ENCODE measurements around the gene PTGER2.
A peak's percentile ranks its signal among the peaks of the same experiment; 100 is the strongest.

The PTGER2 gene

GRCh38 chr14:52313903-52314594, at the start of gene PTGER2:
Gene PTGER2, plus strand, starts transcription at chr14:52314312. Its CDS starts 237 bp downstream, at chr14:52314549.
- peak; percentile 61 for DNase-seq

DNA sequence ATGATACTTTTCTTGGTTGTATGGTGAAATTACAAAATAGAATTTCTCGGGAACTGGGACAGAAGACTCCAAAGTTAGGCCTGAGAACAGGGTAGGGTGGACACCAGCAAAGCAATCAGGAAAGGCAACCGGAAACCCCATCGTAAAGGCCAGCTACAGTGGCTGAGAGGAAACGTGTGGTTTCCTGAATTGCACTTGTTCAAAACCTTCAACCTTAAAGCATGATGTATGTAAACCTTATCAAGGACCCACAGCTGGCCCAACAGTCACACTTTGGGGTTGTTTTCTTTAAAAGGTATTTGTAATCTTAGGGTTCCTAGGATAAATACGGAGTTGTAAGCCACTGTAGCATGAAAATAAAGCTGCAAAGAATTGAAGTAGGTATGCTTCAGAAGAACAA, 48.9 kb upstream of the PTGER2 start:
- DNase-seq = no peak

DNA sequence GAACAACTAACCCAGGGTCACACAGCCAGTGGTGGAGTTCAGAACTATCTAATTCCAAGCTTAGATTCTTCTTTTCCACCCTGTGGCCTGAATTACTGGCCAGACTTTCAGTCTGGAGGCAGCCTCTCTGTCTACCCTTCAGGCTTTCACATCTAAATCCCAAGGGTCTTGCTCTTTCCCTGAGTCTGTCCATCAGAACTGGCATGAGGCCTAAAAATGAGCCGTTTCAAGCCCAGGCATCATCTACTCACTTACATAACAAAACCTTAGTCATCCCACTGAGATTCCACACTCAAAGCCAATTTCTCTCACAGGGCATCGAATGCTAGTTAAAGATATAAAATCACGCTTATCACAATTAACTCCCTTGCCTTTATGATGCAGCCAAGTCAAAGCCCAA, 47.9 kb upstream of the PTGER2 start:
- DNase-seq = no peak

DNA sequence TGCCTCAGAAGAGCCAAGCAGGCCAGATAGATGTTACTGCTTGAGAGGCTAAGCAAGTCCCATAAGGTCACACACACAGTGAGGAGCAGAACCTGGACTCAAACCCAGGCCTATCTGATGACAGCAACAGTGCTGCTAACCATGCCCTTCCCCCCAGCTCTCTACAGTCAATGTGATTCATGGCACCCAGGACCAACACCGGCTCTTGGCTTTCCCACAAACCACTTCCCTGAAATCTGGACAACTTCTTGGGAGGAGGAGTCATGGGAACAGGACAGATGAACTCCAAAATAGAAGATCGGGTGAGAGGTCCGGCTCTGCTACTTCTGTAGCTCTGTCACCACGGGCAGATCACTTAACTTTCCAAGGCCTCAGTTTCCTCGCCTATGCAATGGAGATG, 47.3 kb upstream of the PTGER2 start:
- DNase-seq = no peak

DNA sequence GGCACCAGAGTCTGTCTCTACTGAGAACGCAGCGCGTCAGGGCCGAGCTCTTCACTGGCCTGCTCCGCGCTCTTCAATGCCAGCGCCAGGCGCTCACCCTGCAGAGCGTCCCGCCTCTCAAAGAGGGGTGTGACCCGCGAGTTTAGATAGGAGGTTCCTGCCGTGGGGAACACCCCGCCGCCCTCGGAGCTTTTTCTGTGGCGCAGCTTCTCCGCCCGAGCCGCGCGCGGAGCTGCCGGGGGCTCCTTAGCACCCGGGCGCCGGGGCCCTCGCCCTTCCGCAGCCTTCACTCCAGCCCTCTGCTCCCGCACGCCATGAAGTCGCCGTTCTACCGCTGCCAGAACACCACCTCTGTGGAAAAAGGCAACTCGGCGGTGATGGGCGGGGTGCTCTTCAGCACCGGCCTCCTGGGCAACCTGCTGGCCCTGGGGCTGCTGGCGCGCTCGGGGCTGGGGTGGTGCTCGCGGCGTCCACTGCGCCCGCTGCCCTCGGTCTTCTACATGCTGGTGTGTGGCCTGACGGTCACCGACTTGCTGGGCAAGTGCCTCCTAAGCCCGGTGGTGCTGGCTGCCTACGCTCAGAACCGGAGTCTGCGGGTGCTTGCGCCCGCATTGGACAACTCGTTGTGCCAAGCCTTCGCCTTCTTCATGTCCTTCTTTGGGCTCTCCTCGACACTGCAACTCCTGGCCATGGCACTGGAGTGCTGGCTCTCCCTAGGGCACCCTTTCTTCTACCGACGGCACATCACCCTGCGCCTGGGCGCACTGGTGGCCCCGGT, 46.4 kb upstream of the PTGER2 start, which contains the start of gene PTGDR:
Gene PTGDR (plus strand): TSS at position 198 of the 778 bp plus-strand sequence. CDS start 117 bp downstream, at position 315.
- no peak for DNase-seq

- no peak for DNase-seq
These were observed 45.6 kb upstream of the PTGER2 start for GRCh38 chr14:52268279-52269061.

GRCh38 chr14:52269100-52269499, 45.0 kb upstream of the PTGER2 start:
- DNase-seq = no peak

DNA sequence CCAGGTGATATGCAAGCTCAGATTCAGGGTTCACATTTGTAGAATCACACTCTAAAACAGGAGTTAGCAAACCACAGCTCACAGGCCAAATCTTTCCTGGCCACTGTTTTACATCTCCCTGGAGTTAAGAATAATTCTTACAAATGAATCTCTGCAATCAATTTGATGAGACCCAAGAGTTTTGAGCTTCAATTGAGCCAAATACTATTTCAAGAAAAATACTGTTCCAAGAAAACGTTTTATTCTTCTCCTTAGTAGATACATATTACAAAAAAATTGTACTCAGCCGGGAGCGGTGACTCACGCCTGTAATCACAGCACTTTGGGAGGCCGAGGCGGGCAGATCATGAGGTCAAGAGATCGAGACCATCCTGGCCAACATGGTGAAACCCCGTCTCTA, 44.1 kb upstream of the PTGER2 start:
- DNase-seq = no peak

DNA sequence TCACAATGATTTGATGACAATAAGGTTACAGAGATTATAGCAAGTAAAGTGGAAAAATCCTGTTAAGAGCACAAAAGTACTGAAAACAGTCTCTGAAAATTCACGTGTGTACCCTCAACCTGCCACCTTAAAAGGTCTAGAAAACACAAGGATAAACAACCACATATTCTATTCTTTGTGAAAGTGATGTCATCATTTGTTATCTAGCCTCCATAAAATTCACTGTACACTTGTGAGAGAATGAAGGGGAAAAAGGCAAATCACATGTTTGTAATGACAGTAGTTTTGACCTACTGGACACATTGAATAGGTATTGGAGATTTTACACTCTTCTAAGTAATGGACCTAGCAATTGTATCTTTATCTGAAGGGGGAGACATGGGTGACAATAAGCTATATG, 42.6 kb upstream of the PTGER2 start:
- no peak for DNase-seq

DNA sequence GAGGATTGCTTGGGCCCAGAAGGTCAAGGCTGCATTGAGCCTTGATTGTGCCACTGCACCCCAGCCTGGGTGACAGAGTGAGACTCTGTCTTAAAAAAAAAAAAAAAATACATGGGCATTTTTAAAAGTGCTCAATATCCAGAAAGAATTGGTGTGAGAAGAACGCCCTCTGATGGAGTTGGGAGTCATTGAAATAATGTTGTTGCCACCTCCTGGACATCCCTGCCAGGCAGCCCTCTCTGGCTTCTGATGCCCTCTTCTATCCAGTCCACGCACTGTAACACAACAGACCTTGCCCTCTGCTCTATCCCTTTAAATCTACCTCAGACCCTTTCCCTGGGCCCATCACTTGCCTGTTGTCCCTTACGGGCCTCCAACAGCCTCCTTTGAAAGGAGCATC, 41.7 kb upstream of the PTGER2 start:
- peak; percentile 36 for DNase-seq

- no peak for DNase-seq
These were observed 38.7 kb upstream of the PTGER2 start for GRCh38 chr14:52275372-52275771.

- DNase-seq = no peak
These were observed 36.6 kb upstream of the PTGER2 start for GRCh38 chr14:52277552-52277951.

GRCh38 chr14:52279408-52279807, 34.7 kb upstream of the PTGER2 start:
- DNase-seq = no peak

- no peak for DNase-seq
These were observed 31.0 kb upstream of the PTGER2 start for GRCh38 chr14:52283099-52283498.

DNA sequence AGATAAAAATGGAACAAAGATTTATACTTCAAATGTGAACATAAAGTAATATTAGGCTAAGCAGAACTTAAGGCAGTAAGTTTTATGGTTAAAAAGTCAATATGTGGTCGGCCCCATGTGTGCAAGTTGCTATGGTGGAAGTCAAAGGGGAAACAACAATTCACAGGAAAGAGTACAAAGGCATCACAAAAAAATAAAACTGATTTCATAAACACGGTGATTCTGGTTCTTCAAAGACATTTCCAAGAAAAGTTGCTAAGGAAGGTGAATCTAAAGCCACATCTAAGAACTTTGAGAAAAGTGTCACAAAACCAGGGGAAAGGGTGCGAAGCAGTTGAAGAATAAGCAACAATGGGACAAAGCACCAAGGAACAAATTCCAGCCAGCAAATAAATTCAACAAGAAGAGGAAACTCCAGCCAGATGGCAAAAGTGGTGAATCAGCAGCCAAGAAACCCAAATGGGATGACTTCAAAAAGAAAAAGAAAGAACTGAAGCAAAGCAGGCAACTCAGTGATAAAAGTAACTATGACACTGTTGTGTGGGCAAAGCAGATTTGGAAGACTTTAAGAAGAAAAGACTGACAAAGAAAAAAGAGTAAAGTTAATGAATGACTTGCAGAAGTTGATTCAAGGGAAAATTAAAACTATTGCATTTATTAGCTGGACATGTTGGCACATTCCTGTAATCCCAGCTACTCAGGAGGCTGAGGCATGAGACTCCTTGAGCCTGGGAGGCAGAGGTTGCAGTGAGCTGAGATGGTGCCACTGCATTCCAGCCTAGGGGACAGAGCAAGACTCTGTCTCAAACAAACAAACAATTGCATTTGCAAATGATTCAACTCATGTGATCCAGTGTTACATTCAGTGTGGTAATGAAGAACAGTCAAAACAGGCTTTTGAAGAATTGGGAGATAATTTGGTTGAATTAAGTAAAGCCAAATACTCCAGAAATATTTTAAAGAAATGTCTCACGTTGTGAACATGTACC, 27.2 kb upstream of the PTGER2 start:
- no peak for DNase-seq

DNA sequence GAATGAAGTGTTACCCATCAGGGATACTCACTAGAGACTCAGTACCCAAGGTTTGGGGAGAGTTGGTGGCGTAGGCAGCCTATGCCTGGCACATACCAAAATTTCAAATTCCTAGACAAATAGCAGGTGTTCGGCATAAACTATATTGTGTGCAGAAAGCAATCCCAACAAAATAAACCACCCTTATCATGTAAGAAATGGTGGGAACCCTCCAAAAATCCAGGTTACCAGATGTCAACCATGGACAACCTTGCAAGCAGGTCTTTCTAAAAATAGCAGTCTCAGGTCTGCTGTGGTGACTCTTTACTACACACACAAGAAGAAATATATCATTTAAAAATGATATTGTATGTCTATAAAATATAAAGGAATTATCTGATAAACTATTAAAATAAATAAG, 17.7 kb upstream of the PTGER2 start:
- no peak for DNase-seq

GRCh38 chr14:52298795-52299194, 15.3 kb upstream of the PTGER2 start:
- DNase-seq = no peak

DNA sequence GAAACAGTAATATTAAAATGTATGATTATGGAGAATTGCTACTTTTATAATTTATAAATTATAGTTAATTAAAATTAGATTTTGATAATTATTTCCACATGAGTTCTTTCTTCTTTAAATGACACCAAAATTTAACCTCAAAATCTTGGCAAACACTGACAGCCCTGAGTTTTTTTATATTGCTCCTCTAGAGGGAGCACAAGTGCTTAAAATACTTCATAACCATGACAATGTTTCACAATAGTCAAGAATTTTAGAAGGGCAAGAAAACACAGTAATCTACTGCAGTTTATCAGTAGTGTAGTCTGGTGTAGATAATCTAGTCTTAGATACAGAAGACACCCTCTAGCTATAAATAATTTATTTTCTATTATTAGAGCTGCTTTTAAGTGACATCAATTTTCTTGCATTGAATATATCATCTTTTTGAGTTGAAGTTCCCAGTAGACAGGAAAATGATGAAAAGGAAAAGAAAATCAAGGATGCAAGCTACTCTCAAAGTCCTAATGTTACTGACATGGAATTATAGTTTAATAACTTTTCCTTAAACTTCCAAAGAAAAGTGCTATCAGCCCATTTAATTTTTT, 14.3 kb upstream of the PTGER2 start:
- DNase-seq = peak; percentile 58

DNA sequence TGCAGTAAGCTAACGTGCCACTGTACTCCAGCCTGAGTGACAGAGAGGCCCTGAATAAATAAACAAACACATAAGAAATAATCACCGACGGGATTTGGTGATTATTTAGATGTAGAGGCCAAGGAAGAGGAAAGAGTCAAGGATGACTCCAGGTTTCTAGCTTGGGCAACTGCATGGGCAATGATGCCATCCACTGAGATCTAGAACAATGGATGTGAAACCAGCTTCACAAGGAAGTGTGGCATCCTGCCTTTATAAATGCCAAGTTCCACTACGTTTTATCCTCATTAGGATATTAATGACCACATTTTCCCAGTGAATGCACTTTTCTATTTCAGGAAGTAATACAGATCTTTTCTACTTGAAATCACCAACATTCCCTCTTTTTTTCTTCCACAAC, 10.9 kb upstream of the PTGER2 start:
- no peak for DNase-seq

- DNase-seq = no peak
These were observed 9.7 kb upstream of the PTGER2 start for GRCh38 chr14:52304248-52304904.

DNA sequence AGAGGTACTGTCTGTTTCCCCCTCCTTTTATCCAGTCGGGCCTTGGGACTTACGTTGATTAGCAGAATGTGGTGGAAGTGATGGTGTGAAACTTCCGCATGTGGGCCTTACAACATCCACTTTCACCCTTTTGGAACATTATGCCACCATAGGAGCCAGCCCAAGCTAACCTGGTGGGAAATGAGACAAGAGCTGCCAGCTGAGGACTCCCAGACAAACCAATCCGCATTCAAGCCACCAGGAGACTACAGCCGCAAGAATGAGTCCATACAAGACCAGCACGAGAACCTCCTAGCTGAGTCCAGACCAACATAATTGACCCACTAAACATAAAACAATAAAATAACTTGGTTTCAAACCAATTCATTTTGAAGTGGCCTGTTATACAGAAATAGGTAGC, 9.1 kb upstream of the PTGER2 start:
- no peak for DNase-seq

Data from activated CD4-positive, alpha-beta T cell treated with anti-CD3 and anti-CD28 coated beads, Interleukin-2, amount 50 U/mL, for 16 hours (primary cell).